Hepatocyte (in vitro differentiated cells): ENCODE data around the gene NEIL3.

Experiments
- EZH2 ChIP-seq: fragments of 200-600 bp; sonication (generic); IDR thresholded peaks from 2 replicates; pipeline ENCODE4 v1.6.1; 2016; ENCODE audit warnings: antibody characterized with exemption, mild to moderate bottlenecking, borderline replicate concordance
- EZH2phosphoT487 ChIP-seq: fragments of 200-600 bp; sonication (generic); IDR thresholded peaks from one replicate; pipeline ENCODE4 v1.6.1; 2018; ENCODE audit warnings: antibody characterized with exemption, mild to moderate bottlenecking, low read depth, moderate library complexity; ENCODE audit not compliant: unreplicated experiment, severe bottlenecking
- TF ChIP-seq, protein P1 (sequence below): fragments of 200-600 bp; sonication (generic); IDR thresholded peaks from 2 replicates; pipeline ENCODE4 v1.5.1; 2016; ENCODE audit warnings: antibody characterized with exemption, mild to moderate bottlenecking; ENCODE audit not compliant: poor library complexity

DNA sequence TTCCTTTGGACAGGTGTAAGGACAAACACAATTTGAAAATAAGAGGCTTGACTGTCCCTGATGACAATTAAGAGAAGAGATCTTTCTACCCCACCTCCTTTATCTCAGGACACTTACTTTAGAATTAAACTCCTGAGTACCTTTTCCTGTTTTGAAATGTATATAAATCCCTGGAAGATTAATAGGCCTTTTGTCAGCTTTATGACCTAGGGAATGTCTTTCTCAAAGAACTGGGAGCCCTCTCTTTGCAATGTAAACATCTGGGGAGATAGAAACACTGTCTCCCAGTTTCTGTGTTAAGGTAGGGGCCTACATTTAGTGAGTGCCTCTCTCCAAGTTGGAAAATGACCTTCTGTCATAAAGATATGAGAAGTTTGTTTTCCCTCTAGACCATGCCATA, 100.9 kb downstream of the NEIL3 start:
- TF ChIP-seq, protein P1, sequence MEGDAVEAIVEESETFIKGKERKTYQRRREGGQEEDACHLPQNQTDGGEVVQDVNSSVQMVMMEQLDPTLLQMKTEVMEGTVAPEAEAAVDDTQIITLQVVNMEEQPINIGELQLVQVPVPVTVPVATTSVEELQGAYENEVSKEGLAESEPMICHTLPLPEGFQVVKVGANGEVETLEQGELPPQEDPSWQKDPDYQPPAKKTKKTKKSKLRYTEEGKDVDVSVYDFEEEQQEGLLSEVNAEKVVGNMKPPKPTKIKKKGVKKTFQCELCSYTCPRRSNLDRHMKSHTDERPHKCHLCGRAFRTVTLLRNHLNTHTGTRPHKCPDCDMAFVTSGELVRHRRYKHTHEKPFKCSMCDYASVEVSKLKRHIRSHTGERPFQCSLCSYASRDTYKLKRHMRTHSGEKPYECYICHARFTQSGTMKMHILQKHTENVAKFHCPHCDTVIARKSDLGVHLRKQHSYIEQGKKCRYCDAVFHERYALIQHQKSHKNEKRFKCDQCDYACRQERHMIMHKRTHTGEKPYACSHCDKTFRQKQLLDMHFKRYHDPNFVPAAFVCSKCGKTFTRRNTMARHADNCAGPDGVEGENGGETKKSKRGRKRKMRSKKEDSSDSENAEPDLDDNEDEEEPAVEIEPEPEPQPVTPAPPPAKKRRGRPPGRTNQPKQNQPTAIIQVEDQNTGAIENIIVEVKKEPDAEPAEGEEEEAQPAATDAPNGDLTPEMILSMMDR = no peak
- TF ChIP-seq EZH2 = no peak
- TF ChIP-seq EZH2phosphoT487 = no peak
